Right atrium auricular region (tissue), 2 donors: ENCODE measurements around the gene HORMAD1. TPM values are rescaled to one million over a fixed set of nuclear protein-coding genes. Genes with fewer than 3 reads are reported as not detected.
"Not testable (repeated sequence)": the region's sequence is repeated elsewhere in the genome, so short reads cannot be mapped to it uniquely, and the experiment has no call there.

Experiments used
- DNase-seq: peaks from one replicate; pipeline ENCODE4 v3.0.0-alpha.2; 2019; ENCODE audit warnings: low spot score
- H3K27ac ChIP-seq, 2 donors: fragments of 200-600 bp; sonication (generic); 1 replicate in 1 of 2; 2 replicates in 1 of 2; pipeline ENCODE4 v1.5.1; 2016 to 2019
- H3K27me3 ChIP-seq, 2 donors: fragments of 200-600 bp; sonication (generic); one replicate each; pipeline versions ENCODE4 v1.5.1 to v1.6.0; 2017 to 2019
- H3K36me3 ChIP-seq: fragments of 200-600 bp; sonication (generic); one replicate; pipeline ENCODE4 v1.5.1; 2016
- H3K4me1 ChIP-seq, 2 donors: fragments of 200-600 bp; sonication (generic); one replicate each; pipeline versions ENCODE4 v1.5.1 to v1.6.0; 2017 to 2019
- H3K4me3 ChIP-seq, 2 donors: fragments of 200-600 bp; sonication (generic); 1 replicate in 1 of 2; 2 replicates in 1 of 2; pipeline ENCODE4 v1.5.1; 2017 to 2019; ENCODE audit warnings: mild to moderate bottlenecking in 1 of 2, moderate library complexity in 1 of 2
- H3K9me3 ChIP-seq, 2 donors: fragments of 200-600 bp; sonication (generic); one replicate each; pipeline ENCODE4 v1.5.1; 2019
- CTCF ChIP-seq, 2 donors: fragments of 200-600 bp; sonication (generic); IDR thresholded peaks; one replicate each; pipeline ENCODE4 v1.5.1; 2019; ENCODE audit warnings: antibody characterized with exemption in 2 of 2
- total RNA-seq, 2 donors: library from RNA; depleted of rRNA; stranded (reverse); fragments of >200 nt; gene quantifications; one replicate each; pipeline ENCODE4 v1.1.0, GENCODE V29; 2016

Gene HORMAD1
- total RNA-seq, 2 donors from 2014 or later: 0.31 TPM; not detected in 1

GRCh38 chr1:150678988-150679387 lies 41.7 kb downstream of the HORMAD1 start:
- H3K4me1 ChIP-seq: no peaks in the 10 kb centered on the region
- no peaks in the 10 kb centered on the region for H3K9me3 ChIP-seq
- peaks cover 4% of the 10 kb centered on the region for H3K36me3 ChIP-seq
- no peak for DNase-seq
- no peak overlapping the region for H3K4me3 ChIP-seq
- H3K27me3 ChIP-seq: no peaks in the 10 kb centered on the region
- no peak overlapping the region for H3K27ac ChIP-seq
- TF ChIP-seq CTCF (IDR thresholded peaks at IDR 0.05): no peak

GRCh38 chr1:150674881-150675280 lies 45.8 kb downstream of the HORMAD1 start:
- Histone ChIP-seq H3K4me1 (no peaks in the 10 kb centered on the region), H3K4me3 (no peak overlapping the region), H3K27me3 (no peaks in the 10 kb centered on the region), H3K27ac (no peak overlapping the region), H3K36me3 (peaks cover 11% of the 10 kb centered on the region), H3K9me3 (no peaks in the 10 kb centered on the region)
- TF ChIP-seq CTCF (IDR thresholded peaks at IDR 0.05): no peak
- no peak for DNase-seq

GRCh38 chr1:150663321-150663720 lies 57.4 kb downstream of the HORMAD1 start:
- TF ChIP-seq CTCF (IDR thresholded peaks at IDR 0.05): no peak
- no peaks in the 10 kb centered on the region for H3K4me1 ChIP-seq
- H3K4me3 ChIP-seq: no peak overlapping the region
- no peak overlapping the region for H3K27ac ChIP-seq
- H3K36me3 ChIP-seq: peaks cover 13% of the 10 kb centered on the region
- no peak for DNase-seq
- H3K27me3 ChIP-seq: no peaks in the 10 kb centered on the region
- no peaks in the 10 kb centered on the region for H3K9me3 ChIP-seq

- no peak for TF ChIP-seq CTCF (IDR thresholded peaks at IDR 0.05)
- H3K9me3 ChIP-seq: no peaks in the 10 kb centered on the region
- no peak overlapping the region for H3K27ac ChIP-seq
- H3K27me3 ChIP-seq: no peaks in the 10 kb centered on the region
- no peaks in the 10 kb centered on the region for H3K4me1 ChIP-seq
- DNase-seq: no peak
- H3K36me3 ChIP-seq: peaks cover 13% of the 10 kb centered on the region
- H3K4me3 ChIP-seq: no peak overlapping the region
Observed at GRCh38 chr1:150662811-150663210, 57.9 kb downstream of the HORMAD1 start.

- no peak overlapping the region for H3K4me3 ChIP-seq
- no peaks in the 10 kb centered on the region for H3K4me1 ChIP-seq
- H3K27me3 ChIP-seq: no peaks in the 10 kb centered on the region
- H3K9me3 ChIP-seq: no peaks in the 10 kb centered on the region
- peaks cover 13% of the 10 kb centered on the region for H3K36me3 ChIP-seq
- no peak for TF ChIP-seq CTCF (IDR thresholded peaks at IDR 0.05)
- DNase-seq: no peak
- H3K27ac ChIP-seq: no peak overlapping the region
Observed at GRCh38 chr1:150661156-150661555, 59.5 kb downstream of the HORMAD1 start.

- Histone ChIP-seq H3K36me3 (peaks cover 13% of the 10 kb centered on the region), H3K9me3 (no peaks in the 10 kb centered on the region), H3K4me1 (no peaks in the 10 kb centered on the region), H3K27me3 (no peaks in the 10 kb centered on the region), H3K27ac (no peak overlapping the region), H3K4me3 (no peak overlapping the region)
- TF ChIP-seq CTCF (IDR thresholded peaks at IDR 0.05): no peak
- no peak for DNase-seq
Observed at GRCh38 chr1:150660584-150660983, 60.1 kb downstream of the HORMAD1 start.

- peaks cover 13% of the 10 kb centered on the region for H3K36me3 ChIP-seq
- H3K4me3 ChIP-seq, H3K4me1 ChIP-seq, DNase-seq, H3K9me3 ChIP-seq, H3K27me3 ChIP-seq, H3K27ac ChIP-seq: not testable (repeated sequence)
Observed at GRCh38 chr1:150657064-150657463, 63.6 kb downstream of the HORMAD1 start.

- H3K9me3 ChIP-seq, DNase-seq, H3K4me1 ChIP-seq, H3K4me3 ChIP-seq, H3K27ac ChIP-seq, H3K27me3 ChIP-seq, H3K36me3 ChIP-seq: not testable (repeated sequence)
Observed at GRCh38 chr1:150654635-150655034, 66.1 kb downstream of the HORMAD1 start.
